ENCODE data around the gene HNRNPA3. TPM values are rescaled to one million over a fixed set of nuclear protein-coding genes. Genes with fewer than 3 reads are reported as not detected.

Gene HNRNPA3
- total and polyA plus RNA-seq, 2 of the 13 experiments (the other 11 are each of a cell fraction or from before 2014, with no cell fraction given), result 73.3 to 97.7 TPM

DNA sequence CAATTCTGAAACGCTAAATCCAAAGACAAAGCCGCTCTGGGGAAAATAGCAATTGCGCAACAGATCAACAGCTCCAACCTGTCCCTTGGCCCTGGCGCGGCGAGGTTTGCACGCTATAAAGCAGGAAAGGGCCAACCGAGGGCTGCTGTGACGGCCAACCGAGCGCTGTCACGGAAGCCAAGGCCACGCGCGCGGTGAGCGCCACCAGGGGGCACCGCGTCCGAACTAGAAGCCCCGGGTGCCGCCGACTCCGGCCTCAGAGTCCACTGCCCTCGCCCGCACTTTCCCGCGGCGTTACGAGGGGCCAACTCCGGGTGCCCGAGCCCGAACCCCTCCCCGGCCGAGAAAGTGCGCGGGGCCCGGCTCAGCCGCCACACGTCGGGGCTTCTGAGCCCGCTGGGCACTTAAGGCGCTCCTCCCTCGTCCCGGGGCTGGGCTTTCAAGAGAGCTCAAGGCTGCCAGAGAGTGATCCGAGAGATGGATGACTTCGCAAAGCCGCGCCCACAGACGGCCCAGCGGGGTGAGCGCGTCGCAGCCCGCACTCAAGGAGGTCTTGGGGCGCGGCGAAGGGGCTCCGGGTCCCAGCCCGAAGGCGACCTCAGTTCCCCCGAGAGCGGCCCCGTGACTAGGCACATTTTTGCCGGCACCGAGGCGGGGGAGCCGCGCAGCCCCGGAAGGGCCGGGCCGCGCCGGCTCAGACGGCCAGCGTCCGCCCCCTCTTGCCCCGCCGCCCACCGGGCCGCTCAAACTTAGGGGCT, 51.0 kb downstream of the HNRNPA3 start (continued):
- TF ChIP-seq, protein P1, sequence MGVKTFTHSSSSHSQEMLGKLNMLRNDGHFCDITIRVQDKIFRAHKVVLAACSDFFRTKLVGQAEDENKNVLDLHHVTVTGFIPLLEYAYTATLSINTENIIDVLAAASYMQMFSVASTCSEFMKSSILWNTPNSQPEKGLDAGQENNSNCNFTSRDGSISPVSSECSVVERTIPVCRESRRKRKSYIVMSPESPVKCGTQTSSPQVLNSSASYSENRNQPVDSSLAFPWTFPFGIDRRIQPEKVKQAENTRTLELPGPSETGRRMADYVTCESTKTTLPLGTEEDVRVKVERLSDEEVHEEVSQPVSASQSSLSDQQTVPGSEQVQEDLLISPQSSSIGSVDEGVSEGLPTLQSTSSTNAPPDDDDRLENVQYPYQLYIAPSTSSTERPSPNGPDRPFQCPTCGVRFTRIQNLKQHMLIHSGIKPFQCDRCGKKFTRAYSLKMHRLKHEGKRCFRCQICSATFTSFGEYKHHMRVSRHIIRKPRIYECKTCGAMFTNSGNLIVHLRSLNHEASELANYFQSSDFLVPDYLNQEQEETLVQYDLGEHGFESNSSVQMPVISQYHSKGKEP (CRISPR knock-in tag; IDR thresholded peaks at IDR 0.05), result peak; percentile 94
- peak; percentile 89 for TF ChIP-seq KAT8 (CRISPR knock-in tag; IDR thresholded peaks at IDR 0.05)
- peak; percentile 76 for TF ChIP-seq SP4 (CRISPR knock-in tag; IDR thresholded peaks at IDR 0.05)
- TF ChIP-seq ZNF546 (CRISPR knock-in tag; conservative IDR thresholded peaks at IDR 0.05), result no peak; the same call in 1 of the 2 replicates
- TF ChIP-seq FOXO1 (CRISPR knock-in tag; IDR thresholded peaks at IDR 0.05), result peak; percentile 94
- TF ChIP-seq SATB2 (CRISPR knock-in tag; IDR thresholded peaks at IDR 0.05), result no peak
- TF ChIP-seq RAD51 (IDR thresholded peaks at IDR 0.05; ENCODE audit: borderline replicate concordance), result no peak
- peak; percentile 85 for TF ChIP-seq HNRNPL (IDR thresholded peaks at IDR 0.05; ENCODE audit: low read depth, low read length)
- peak; percentile 98 for TF ChIP-seq IRF2 (CRISPR knock-in tag; IDR thresholded peaks at IDR 0.05)
- TF ChIP-seq KLF6 (CRISPR knock-in tag; IDR thresholded peaks at IDR 0.05), result peak; percentile 97
- TF ChIP-seq KMT2B (CRISPR knock-in tag; IDR thresholded peaks at IDR 0.05), result peak; percentile 87
- TF ChIP-seq, protein P2, sequence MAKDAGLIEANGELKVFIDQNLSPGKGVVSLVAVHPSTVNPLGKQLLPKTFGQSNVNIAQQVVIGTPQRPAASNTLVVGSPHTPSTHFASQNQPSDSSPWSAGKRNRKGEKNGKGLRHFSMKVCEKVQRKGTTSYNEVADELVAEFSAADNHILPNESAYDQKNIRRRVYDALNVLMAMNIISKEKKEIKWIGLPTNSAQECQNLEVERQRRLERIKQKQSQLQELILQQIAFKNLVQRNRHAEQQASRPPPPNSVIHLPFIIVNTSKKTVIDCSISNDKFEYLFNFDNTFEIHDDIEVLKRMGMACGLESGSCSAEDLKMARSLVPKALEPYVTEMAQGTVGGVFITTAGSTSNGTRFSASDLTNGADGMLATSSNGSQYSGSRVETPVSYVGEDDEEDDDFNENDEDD (CRISPR knock-in tag; IDR thresholded peaks at IDR 0.05; ENCODE audit: borderline replicate concordance), result peak; percentile 89
- TF ChIP-seq, protein P3, sequence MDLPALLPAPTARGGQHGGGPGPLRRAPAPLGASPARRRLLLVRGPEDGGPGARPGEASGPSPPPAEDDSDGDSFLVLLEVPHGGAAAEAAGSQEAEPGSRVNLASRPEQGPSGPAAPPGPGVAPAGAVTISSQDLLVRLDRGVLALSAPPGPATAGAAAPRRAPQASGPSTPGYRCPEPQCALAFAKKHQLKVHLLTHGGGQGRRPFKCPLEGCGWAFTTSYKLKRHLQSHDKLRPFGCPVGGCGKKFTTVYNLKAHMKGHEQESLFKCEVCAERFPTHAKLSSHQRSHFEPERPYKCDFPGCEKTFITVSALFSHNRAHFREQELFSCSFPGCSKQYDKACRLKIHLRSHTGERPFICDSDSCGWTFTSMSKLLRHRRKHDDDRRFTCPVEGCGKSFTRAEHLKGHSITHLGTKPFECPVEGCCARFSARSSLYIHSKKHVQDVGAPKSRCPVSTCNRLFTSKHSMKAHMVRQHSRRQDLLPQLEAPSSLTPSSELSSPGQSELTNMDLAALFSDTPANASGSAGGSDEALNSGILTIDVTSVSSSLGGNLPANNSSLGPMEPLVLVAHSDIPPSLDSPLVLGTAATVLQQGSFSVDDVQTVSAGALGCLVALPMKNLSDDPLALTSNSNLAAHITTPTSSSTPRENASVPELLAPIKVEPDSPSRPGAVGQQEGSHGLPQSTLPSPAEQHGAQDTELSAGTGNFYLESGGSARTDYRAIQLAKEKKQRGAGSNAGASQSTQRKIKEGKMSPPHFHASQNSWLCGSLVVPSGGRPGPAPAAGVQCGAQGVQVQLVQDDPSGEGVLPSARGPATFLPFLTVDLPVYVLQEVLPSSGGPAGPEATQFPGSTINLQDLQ (CRISPR knock-in tag; IDR thresholded peaks at IDR 0.05), result peak; percentile 92
- peak; percentile 82 for TF ChIP-seq YY1 (IDR thresholded peaks at IDR 0.05; ENCODE audit: insufficient read depth, insufficient replicate concordance, low read depth, low read length)
- TF ChIP-seq, protein P4, sequence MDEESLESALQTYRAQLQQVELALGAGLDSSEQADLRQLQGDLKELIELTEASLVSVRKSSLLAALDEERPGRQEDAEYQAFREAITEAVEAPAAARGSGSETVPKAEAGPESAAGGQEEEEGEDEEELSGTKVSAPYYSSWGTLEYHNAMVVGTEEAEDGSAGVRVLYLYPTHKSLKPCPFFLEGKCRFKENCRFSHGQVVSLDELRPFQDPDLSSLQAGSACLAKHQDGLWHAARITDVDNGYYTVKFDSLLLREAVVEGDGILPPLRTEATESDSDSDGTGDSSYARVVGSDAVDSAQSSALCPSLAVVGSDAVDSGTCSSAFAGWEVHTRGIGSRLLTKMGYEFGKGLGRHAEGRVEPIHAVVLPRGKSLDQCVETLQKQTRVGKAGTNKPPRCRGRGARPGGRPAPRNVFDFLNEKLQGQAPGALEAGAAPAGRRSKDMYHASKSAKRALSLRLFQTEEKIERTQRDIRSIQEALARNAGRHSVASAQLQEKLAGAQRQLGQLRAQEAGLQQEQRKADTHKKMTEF (CRISPR knock-in tag; IDR thresholded peaks at IDR 0.05), result peak; percentile 98
- peak; percentile 40; the same call in 1 of the 2 replicates for TF ChIP-seq ZNF484 (CRISPR knock-in tag; IDR thresholded peaks at IDR 0.05; ENCODE audit: borderline replicate concordance, low read depth)
- TF ChIP-seq, protein P5, sequence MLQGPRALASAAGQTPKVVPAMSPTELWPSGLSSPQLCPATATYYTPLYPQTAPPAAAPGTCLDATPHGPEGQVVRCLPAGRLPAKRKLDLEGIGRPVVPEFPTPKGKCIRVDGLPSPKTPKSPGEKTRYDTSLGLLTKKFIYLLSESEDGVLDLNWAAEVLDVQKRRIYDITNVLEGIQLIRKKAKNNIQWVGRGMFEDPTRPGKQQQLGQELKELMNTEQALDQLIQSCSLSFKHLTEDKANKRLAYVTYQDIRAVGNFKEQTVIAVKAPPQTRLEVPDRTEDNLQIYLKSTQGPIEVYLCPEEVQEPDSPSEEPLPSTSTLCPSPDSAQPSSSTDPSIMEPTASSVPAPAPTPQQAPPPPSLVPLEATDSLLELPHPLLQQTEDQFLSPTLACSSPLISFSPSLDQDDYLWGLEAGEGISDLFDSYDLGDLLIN (CRISPR knock-in tag; IDR thresholded peaks at IDR 0.05; ENCODE audit: borderline replicate concordance), result peak; percentile 75; the same call in 1 of the 2 replicates
- TF ChIP-seq ZNF605 (CRISPR knock-in tag; IDR thresholded peaks at IDR 0.05), result peak; percentile 99
- peak; percentile 86; the same call in 1 of the 2 replicates for TF ChIP-seq ZNF337 (CRISPR knock-in tag; IDR thresholded peaks at IDR 0.05; ENCODE audit: borderline replicate concordance, low read depth)
- TF ChIP-seq ZSCAN31 (CRISPR knock-in tag; IDR thresholded peaks at IDR 0.05; ENCODE audit: low read depth), result peak; percentile 97
- TF ChIP-seq HNRNPK (IDR thresholded peaks at IDR 0.05; ENCODE audit: low read depth, low read length, poor library complexity, severe bottlenecking), result no peak
- TF ChIP-seq GATAD1 (CRISPR knock-in tag; IDR thresholded peaks at IDR 0.05), result peak; percentile 84

Measured in HepG2 (cell line).